ENCODE measurements around the gene P2RY2. TPM values are rescaled to one million over a fixed set of nuclear protein-coding genes. Genes with fewer than 3 reads are reported as not detected.

The P2RY2 gene
- total and polyA plus RNA-seq, 2 experiments from 2014 or later: 0.63 to 1.6 TPM

GRCh38 chr11:73226297-73227006 lies 8.4 kb downstream of the P2RY2 start (continued):
- TF ChIP-seq ZNF462 (CRISPR knock-in tag; IDR thresholded peaks at IDR 0.05) (no peak), POLR2AphosphoS5 (IDR thresholded peaks at IDR 0.05; ENCODE audit: low read depth) (no peak), CTCF (conservative IDR thresholded peaks at IDR 0.05; ENCODE audit: low read depth in 2 of 2) (no peak), NANOG (IDR thresholded peaks at IDR 0.05; ENCODE audit: borderline replicate concordance) (no peak), EZH2phosphoT487 (IDR thresholded peaks at IDR 0.05; ENCODE audit: unreplicated experiment) (no peak), ZNF331 (CRISPR knock-in tag; IDR thresholded peaks at IDR 0.05; ENCODE audit: low read depth) (no peak), ETS1 (IDR thresholded peaks at IDR 0.05) (no peak)

All from GM23338 (cell line).